Panc1 (cell line): ENCODE measurements around the gene SLX4IP. TPM values are rescaled to one million over a fixed set of nuclear protein-coding genes. Genes with fewer than 3 reads are reported as not detected.

Experiments
- ATAC-seq: fragments of 200-7000 bp; cut with Tn5 transposase; 2 replicates; pipeline ENCODE4 v1.9.1; 2020; ENCODE audit warnings: mild to moderate bottlenecking, moderate library complexity
- BruUV-seq: library from RNA; stranded (reverse); fragments of 400-500 nt; replicated peaks from 2 replicates; lab custom pipeline; 2021; lab: Mats Ljungman, UMichigan
- CTCF ChIA-PET: fragments of 300-600 bp; sonication (Branson Sonifier 250); formaldehyde crosslinking; loops from one replicate; lab custom pipeline; 2022; ENCODE audit warnings: antibody characterized with exemption; lab: Charles Lee
- POLR2A ChIA-PET: fragments of 300-600 bp; sonication (Branson Sonifier 250); formaldehyde crosslinking; loops from one replicate; lab custom pipeline; 2022; ENCODE audit warnings: antibody characterized with exemption; lab: Charles Lee
- DNase-seq: peaks from one replicate; pipeline ENCODE4 v3.0.0-alpha.2; 2010; ENCODE audit warnings: low read depth, low spot score
- H3K27ac ChIP-seq: 2 replicates; pipeline ENCODE4 v1.5.1; 2011; ENCODE audit warnings: mild to moderate bottlenecking, low read length, inconsistent platforms
- H3K27me3 ChIP-seq: fragments of 200-500 bp; sonication (Bioruptor generic); 2 replicates; pipeline ENCODE4 v1.6.0; 2014; ENCODE audit warnings: low read length, inconsistent platforms; ENCODE audit not compliant: control insufficient read depth, insufficient read depth
- H3K36me3 ChIP-seq: fragments of 200-500 bp; sonication (Bioruptor generic); 2 replicates; pipeline ENCODE4 v1.5.1; 2014; ENCODE audit warnings: inconsistent platforms, mild to moderate bottlenecking, low read length, moderate library complexity; ENCODE audit not compliant: control insufficient read depth, insufficient read depth
- H3K4me1 ChIP-seq: 2 replicates; pipeline ENCODE4 v1.5.1; 2011; ENCODE audit warnings: inconsistent platforms, mild to moderate bottlenecking, low read length, moderate library complexity; ENCODE audit not compliant: control insufficient read depth, insufficient read depth
- H3K4me3 ChIP-seq, 2 experiments: 2 replicates each; pipeline ENCODE4 v1.5.1; 2011 to 2012; ENCODE audit warnings: low read depth in 2 of 2, low read length in 2 of 2, mild to moderate bottlenecking in 2 of 2, inconsistent platforms in 1 of 2, moderate library complexity in 1 of 2
- H3K9me3 ChIP-seq: fragments of 200-500 bp; sonication (Bioruptor generic); 2 replicates; pipeline ENCODE4 v1.5.1; 2014; ENCODE audit warnings: low read depth, mild to moderate bottlenecking, inconsistent platforms, low read length, moderate library complexity; ENCODE audit not compliant: control insufficient read depth, insufficient read depth
- CTCF ChIP-seq: fragments of 450-650 bp; IDR thresholded peaks from 2 replicates; pipeline ENCODE4 v1.5.1; 2017; ENCODE audit warnings: mild to moderate bottlenecking
- POLR2AphosphoS5 ChIP-seq: IDR thresholded peaks from 2 replicates; pipeline ENCODE4 v1.6.1; 2012; ENCODE audit warnings: mild to moderate bottlenecking, low read depth, low read length, moderate library complexity
- REST ChIP-seq, 2 experiments: IDR thresholded peaks; 2 replicates each; pipeline ENCODE4 v1.6.1; 2011 to 2012; ENCODE audit warnings: low read depth in 2 of 2, control low read depth in 1 of 2, low read length in 1 of 2, mild to moderate bottlenecking in 1 of 2, moderate library complexity in 1 of 2; ENCODE audit not compliant: insufficient read depth in 1 of 2
- SIN3A ChIP-seq: IDR thresholded peaks from 2 replicates; pipeline ENCODE4 v1.6.1; 2012; ENCODE audit warnings: low read depth, mild to moderate bottlenecking, low read length, moderate library complexity, borderline replicate concordance; ENCODE audit not compliant: insufficient read depth
- TCF7L2 ChIP-seq: IDR thresholded peaks from 2 replicates; pipeline ENCODE4 v1.6.1; 2011; ENCODE audit warnings: mild to moderate bottlenecking, low read depth, low read length, inconsistent platforms
- in situ Hi-C: cut with HindIII; loops from 2 replicates; pipeline ENCODE4 v1.10.0; 2016; ENCODE audit warnings: low sequenced_read_pairs, low pct_unique_long_range_greater_than_20kb
- intact Hi-C: fragments of 100-400 bp; cut with micrococcal nuclease; formaldehyde crosslinking; loops from one replicate; pipeline ENCODE4 v1.10.0; 2022; ENCODE audit not compliant: unreplicated experiment
- total RNA-seq: library from RNA; stranded (reverse); gene quantifications from one replicate; pipeline ENCODE4 v1.2.1, GENCODE V29; 2021; ENCODE audit not compliant: unreplicated experiment

SLX4IP gene
- total RNA-seq, 1 experiment from 2014 or later = 5.4 TPM

- ATAC-seq (no peak), DNase-seq (no peak)
- no TSS peak for BruUV-seq
- no peaks in the 10 kb centered on the region for H3K9me3 ChIP-seq
- TF ChIP-seq POLR2AphosphoS5 = no peak
- TF ChIP-seq TCF7L2 = no peak
- no peak for TF ChIP-seq CTCF
- TF ChIP-seq REST (IDR thresholded peaks at IDR 0.05; ENCODE audit: insufficient read depth in 1 of 2, low read depth in 2 of 2, low read length in 1 of 2) = no peak
- no peak for TF ChIP-seq SIN3A
- H3K4me1 ChIP-seq = peaks cover 36% of the 10 kb centered on the region
- no peaks in the 10 kb centered on the region for H3K27me3 ChIP-seq
- H3K36me3 ChIP-seq = no peaks in the 10 kb centered on the region
- intact Hi-C loops (no loop called here), in situ Hi-C loops (no loop called here)
- no peak overlapping the region for H3K27ac ChIP-seq
- no peak overlapping the region for H3K4me3 ChIP-seq
- POLR2A ChIA-PET = interaction anchor here (0.5 kb wide), 1 partner anchor 51 kb away, joined by 9 read pairs; no protein-coding TSS in a partner anchor
- CTCF ChIA-PET = no interaction called here
Observed at GRCh38 chr20:10507052-10507451, 71.9 kb downstream of the SLX4IP start.

DNA sequence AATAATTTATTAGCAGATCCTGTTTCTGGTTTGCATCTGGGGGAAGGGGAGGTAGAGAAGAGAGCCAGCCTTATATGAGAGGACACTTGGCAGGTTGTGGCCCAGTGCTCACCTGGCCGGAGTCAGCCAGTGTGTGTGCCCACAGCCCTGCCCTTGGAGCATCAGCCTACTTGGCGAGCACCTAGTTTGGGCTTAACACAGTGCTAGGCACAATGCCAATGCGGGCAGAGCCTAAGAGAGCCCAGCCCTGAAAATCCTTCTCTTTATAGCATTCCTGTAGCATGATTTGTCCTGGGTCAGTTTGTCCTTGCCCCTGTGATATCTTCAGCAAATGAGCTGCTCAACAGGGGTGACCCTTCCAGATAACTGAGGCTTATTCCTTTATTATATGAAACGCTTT lies 73.0 kb downstream of the SLX4IP start:
- Histone ChIP-seq H3K4me1 (peaks cover 39% of the 10 kb centered on the region), H3K27ac (no peak overlapping the region; the same call in 1 of the 2 replicates), H3K4me3 (no peak overlapping the region), H3K27me3 (no peaks in the 10 kb centered on the region), H3K9me3 (no peaks in the 10 kb centered on the region), H3K36me3 (no peaks in the 10 kb centered on the region)
- intact Hi-C loops (no loop called here), in situ Hi-C loops (no loop called here)
- TF ChIP-seq SIN3A (no peak), TCF7L2 (no peak), CTCF (no peak), POLR2AphosphoS5 (no peak), REST (IDR thresholded peaks at IDR 0.05; ENCODE audit: insufficient read depth in 1 of 2, low read depth in 2 of 2, low read length in 1 of 2) (no peak)
- CTCF ChIA-PET = no interaction called here
- no peak for DNase-seq
- BruUV-seq = no TSS peak
- POLR2A ChIA-PET = no interaction called here
- no peak for ATAC-seq
